GM19395 (cell line): ENCODE measurements around the gene CTNNA1.
A peak's percentile ranks its signal among the peaks of the same experiment; 100 is the strongest.

Source experiments
- ATAC-seq: cut with Tn5 transposase; IDR thresholded peaks from one replicate; pipeline ENCODE4 v1.9.1; 2021; ENCODE audit warnings: mild to moderate bottlenecking, moderate library complexity; ENCODE audit not compliant: unreplicated experiment

CTNNA1 gene

GRCh38 chr5:138945421-138946240, 192.4 kb downstream of the CTNNA1 start:
- ATAC-seq: no peak

GRCh38 chr5:138946241-138946623, 193.0 kb downstream of the CTNNA1 start:
- ATAC-seq: no peak

- ATAC-seq: no peak
Measured at GRCh38 chr5:138946831-138947560, 193.8 kb downstream of the CTNNA1 start.

- no peak for ATAC-seq
Measured at GRCh38 chr5:138947780-138948179, 194.6 kb downstream of the CTNNA1 start.

GRCh38 chr5:138948471-138949222, 195.4 kb downstream of the CTNNA1 start:
- no peak for ATAC-seq

GRCh38 chr5:138949223-138949574, 196.0 kb downstream of the CTNNA1 start:
- ATAC-seq: no peak

- ATAC-seq: no peak
Measured at GRCh38 chr5:138949988-138950387, 196.8 kb downstream of the CTNNA1 start.

- no peak for ATAC-seq
Measured at GRCh38 chr5:138950421-138951031, 197.3 kb downstream of the CTNNA1 start.

- ATAC-seq: no peak
Measured at GRCh38 chr5:138951091-138951985, 198.1 kb downstream of the CTNNA1 start.

GRCh38 chr5:138951986-138952735, 198.9 kb downstream of the CTNNA1 start:
- no peak for ATAC-seq

- no peak for ATAC-seq
Measured at GRCh38 chr5:138952962-138953361, 199.7 kb downstream of the CTNNA1 start.

GRCh38 chr5:138953387-138954256, 200.4 kb downstream of the CTNNA1 start:
- ATAC-seq: peak; percentile 76

- no peak for ATAC-seq
Measured at GRCh38 chr5:138954257-138955012, 201.2 kb downstream of the CTNNA1 start.

- ATAC-seq: no peak
Measured at GRCh38 chr5:138955013-138955660, 201.9 kb downstream of the CTNNA1 start.

GRCh38 chr5:138955671-138956295, 202.6 kb downstream of the CTNNA1 start:
- ATAC-seq: no peak

- no peak for ATAC-seq
Measured at GRCh38 chr5:138956801-138957200, 203.6 kb downstream of the CTNNA1 start.
